ENCODE data around the gene LGALS9B.
"Not testable (repeated sequence)": the region's sequence is repeated elsewhere in the genome, so short reads cannot be mapped to it uniquely, and the experiment has no call there.

DNA sequence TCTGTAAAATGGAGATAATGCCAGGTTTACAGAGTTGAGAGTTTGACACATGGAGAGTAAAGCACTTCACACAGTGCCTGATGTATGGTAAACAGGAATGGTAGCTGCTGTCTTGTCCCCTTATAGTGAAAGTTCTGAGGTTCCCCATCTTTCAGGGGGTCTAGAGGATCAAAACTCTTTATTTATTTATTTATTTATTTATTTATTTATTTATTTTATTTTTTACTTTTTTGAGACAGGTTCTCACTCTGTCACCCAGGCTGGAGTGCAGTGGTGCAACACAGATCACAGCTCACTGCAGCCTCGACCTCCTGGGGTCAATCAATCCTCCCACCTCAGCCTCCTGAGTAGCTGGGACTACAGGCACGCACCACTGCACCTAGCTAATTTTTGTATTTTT, 40.1 kb downstream of the LGALS9B start:
- TF ChIP-seq, protein P1, sequence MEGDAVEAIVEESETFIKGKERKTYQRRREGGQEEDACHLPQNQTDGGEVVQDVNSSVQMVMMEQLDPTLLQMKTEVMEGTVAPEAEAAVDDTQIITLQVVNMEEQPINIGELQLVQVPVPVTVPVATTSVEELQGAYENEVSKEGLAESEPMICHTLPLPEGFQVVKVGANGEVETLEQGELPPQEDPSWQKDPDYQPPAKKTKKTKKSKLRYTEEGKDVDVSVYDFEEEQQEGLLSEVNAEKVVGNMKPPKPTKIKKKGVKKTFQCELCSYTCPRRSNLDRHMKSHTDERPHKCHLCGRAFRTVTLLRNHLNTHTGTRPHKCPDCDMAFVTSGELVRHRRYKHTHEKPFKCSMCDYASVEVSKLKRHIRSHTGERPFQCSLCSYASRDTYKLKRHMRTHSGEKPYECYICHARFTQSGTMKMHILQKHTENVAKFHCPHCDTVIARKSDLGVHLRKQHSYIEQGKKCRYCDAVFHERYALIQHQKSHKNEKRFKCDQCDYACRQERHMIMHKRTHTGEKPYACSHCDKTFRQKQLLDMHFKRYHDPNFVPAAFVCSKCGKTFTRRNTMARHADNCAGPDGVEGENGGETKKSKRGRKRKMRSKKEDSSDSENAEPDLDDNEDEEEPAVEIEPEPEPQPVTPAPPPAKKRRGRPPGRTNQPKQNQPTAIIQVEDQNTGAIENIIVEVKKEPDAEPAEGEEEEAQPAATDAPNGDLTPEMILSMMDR (IDR thresholded peaks at IDR 0.05) = not testable (repeated sequence)
- TF ChIP-seq, protein P2, sequence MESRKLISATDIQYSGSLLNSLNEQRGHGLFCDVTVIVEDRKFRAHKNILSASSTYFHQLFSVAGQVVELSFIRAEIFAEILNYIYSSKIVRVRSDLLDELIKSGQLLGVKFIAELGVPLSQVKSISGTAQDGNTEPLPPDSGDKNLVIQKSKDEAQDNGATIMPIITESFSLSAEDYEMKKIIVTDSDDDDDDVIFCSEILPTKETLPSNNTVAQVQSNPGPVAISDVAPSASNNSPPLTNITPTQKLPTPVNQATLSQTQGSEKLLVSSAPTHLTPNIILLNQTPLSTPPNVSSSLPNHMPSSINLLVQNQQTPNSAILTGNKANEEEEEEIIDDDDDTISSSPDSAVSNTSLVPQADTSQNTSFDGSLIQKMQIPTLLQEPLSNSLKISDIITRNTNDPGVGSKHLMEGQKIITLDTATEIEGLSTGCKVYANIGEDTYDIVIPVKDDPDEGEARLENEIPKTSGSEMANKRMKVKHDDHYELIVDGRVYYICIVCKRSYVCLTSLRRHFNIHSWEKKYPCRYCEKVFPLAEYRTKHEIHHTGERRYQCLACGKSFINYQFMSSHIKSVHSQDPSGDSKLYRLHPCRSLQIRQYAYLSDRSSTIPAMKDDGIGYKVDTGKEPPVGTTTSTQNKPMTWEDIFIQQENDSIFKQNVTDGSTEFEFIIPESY (IDR thresholded peaks at IDR 0.05; ENCODE audit: borderline replicate concordance, low read depth) = not testable (repeated sequence)
- TF ChIP-seq EZH2phosphoT487 (IDR thresholded peaks at IDR 0.05; ENCODE audit: borderline replicate concordance, low read depth); FOXJ3 (CRISPR knock-in tag; IDR thresholded peaks at IDR 0.05); MXI1 (IDR thresholded peaks at IDR 0.05; ENCODE audit: low read depth, low read length); CHD2 (IDR thresholded peaks at IDR 0.05; ENCODE audit: low read length, partially characterized antibody); POLR2AphosphoS5 (IDR thresholded peaks at IDR 0.05; ENCODE audit: low read depth, low read length); RFX5 (IDR thresholded peaks at IDR 0.05; ENCODE audit: low read length); SIN3A (IDR thresholded peaks at IDR 0.05; ENCODE audit: borderline replicate concordance, low read depth, low read length); SMC3 (IDR thresholded peaks at IDR 0.05; ENCODE audit: low read depth, low read length): not testable (repeated sequence)
- TF ChIP-seq, protein P3, sequence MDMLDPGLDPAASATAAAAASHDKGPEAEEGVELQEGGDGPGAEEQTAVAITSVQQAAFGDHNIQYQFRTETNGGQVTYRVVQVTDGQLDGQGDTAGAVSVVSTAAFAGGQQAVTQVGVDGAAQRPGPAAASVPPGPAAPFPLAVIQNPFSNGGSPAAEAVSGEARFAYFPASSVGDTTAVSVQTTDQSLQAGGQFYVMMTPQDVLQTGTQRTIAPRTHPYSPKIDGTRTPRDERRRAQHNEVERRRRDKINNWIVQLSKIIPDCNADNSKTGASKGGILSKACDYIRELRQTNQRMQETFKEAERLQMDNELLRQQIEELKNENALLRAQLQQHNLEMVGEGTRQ (IDR thresholded peaks at IDR 0.05; ENCODE audit: borderline replicate concordance, low read depth, low read length) = not testable (repeated sequence)
- TF ChIP-seq, protein P4, sequence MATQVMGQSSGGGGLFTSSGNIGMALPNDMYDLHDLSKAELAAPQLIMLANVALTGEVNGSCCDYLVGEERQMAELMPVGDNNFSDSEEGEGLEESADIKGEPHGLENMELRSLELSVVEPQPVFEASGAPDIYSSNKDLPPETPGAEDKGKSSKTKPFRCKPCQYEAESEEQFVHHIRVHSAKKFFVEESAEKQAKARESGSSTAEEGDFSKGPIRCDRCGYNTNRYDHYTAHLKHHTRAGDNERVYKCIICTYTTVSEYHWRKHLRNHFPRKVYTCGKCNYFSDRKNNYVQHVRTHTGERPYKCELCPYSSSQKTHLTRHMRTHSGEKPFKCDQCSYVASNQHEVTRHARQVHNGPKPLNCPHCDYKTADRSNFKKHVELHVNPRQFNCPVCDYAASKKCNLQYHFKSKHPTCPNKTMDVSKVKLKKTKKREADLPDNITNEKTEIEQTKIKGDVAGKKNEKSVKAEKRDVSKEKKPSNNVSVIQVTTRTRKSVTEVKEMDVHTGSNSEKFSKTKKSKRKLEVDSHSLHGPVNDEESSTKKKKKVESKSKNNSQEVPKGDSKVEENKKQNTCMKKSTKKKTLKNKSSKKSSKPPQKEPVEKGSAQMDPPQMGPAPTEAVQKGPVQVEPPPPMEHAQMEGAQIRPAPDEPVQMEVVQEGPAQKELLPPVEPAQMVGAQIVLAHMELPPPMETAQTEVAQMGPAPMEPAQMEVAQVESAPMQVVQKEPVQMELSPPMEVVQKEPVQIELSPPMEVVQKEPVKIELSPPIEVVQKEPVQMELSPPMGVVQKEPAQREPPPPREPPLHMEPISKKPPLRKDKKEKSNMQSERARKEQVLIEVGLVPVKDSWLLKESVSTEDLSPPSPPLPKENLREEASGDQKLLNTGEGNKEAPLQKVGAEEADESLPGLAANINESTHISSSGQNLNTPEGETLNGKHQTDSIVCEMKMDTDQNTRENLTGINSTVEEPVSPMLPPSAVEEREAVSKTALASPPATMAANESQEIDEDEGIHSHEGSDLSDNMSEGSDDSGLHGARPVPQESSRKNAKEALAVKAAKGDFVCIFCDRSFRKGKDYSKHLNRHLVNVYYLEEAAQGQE (IDR thresholded peaks at IDR 0.05; ENCODE audit: low read depth, low read length) = not testable (repeated sequence)
